ENCODE measurements around the gene ZNF32.

- no peak for TF ChIP-seq EZH2 (IDR thresholded peaks at IDR 0.05; ENCODE audit: insufficient read depth, low read length)
- TF ChIP-seq, protein P1, sequence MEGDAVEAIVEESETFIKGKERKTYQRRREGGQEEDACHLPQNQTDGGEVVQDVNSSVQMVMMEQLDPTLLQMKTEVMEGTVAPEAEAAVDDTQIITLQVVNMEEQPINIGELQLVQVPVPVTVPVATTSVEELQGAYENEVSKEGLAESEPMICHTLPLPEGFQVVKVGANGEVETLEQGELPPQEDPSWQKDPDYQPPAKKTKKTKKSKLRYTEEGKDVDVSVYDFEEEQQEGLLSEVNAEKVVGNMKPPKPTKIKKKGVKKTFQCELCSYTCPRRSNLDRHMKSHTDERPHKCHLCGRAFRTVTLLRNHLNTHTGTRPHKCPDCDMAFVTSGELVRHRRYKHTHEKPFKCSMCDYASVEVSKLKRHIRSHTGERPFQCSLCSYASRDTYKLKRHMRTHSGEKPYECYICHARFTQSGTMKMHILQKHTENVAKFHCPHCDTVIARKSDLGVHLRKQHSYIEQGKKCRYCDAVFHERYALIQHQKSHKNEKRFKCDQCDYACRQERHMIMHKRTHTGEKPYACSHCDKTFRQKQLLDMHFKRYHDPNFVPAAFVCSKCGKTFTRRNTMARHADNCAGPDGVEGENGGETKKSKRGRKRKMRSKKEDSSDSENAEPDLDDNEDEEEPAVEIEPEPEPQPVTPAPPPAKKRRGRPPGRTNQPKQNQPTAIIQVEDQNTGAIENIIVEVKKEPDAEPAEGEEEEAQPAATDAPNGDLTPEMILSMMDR (IDR thresholded peaks at IDR 0.05; ENCODE audit: insufficient read depth, low read depth, low read length), result no peak
Observed at GRCh38 chr10:43686414-43686813, 37.7 kb upstream of the ZNF32 start.

Measured in astrocyte (in vitro differentiated cells and primary cell).